ENCODE measurements around the gene JAM2.
A peak's percentile ranks its signal among the peaks of the same experiment; 100 is the strongest.
"Not testable (repeated sequence)": the region's sequence is repeated elsewhere in the genome, so short reads cannot be mapped to it uniquely, and the experiment has no call there.

Gene JAM2

GRCh38 chr21:25714066-25714465, 75.0 kb downstream of the JAM2 start:
- intact Hi-C loops (cut with micrococcal nuclease); H3K9me3 Mint-ChIP-seq; H3K27ac Mint-ChIP-seq; H3K36me3 Mint-ChIP-seq (ENCODE audit: low read depth); H3K27me3 Mint-ChIP-seq; H3K4me3 Mint-ChIP-seq; H3K4me1 Mint-ChIP-seq (ENCODE audit: low read depth): not testable (repeated sequence)

- peaks cover 27% of the 10 kb centered on the region for H3K36me3 Mint-ChIP-seq (ENCODE audit: low read depth)
- peaks cover 4% of the 10 kb centered on the region for H3K4me1 Mint-ChIP-seq (ENCODE audit: low read depth)
- H3K27ac Mint-ChIP-seq, result no peak overlapping the region
- no peaks in the 10 kb centered on the region for H3K27me3 Mint-ChIP-seq
- intact Hi-C loops (cut with micrococcal nuclease), result no loop called here
- no peak overlapping the region for H3K4me3 Mint-ChIP-seq
- H3K9me3 Mint-ChIP-seq, result no peaks in the 10 kb centered on the region
Measured at GRCh38 chr21:25717491-25718147, 78.6 kb downstream of the JAM2 start.

GRCh38 chr21:25721987-25722386, 82.9 kb downstream of the JAM2 start:
- Mint-ChIP-seq H3K27ac (no peak overlapping the region), H3K36me3 (ENCODE audit: low read depth) (peaks cover 61% of the 10 kb centered on the region), H3K9me3 (no peaks in the 10 kb centered on the region)

GRCh38 chr21:25722631-25723030, 83.6 kb downstream of the JAM2 start:
- Mint-ChIP-seq H3K36me3 (ENCODE audit: low read depth) (peaks cover 65% of the 10 kb centered on the region), H3K27ac (peak overlapping the region; percentile 35), H3K9me3 (no peaks in the 10 kb centered on the region), H3K27me3 (no peaks in the 10 kb centered on the region), H3K4me3 (no peak overlapping the region), H3K4me1 (ENCODE audit: low read depth) (peaks cover 13% of the 10 kb centered on the region)
- intact Hi-C loops (cut with micrococcal nuclease), result no loop called here

More at GRCh38 chr21:25721987-25722386, 82.9 kb downstream of the JAM2 start:
- H3K4me1 Mint-ChIP-seq (ENCODE audit: low read depth), result peaks cover 13% of the 10 kb centered on the region
- no peak overlapping the region for H3K4me3 Mint-ChIP-seq
- H3K27me3 Mint-ChIP-seq, result no peaks in the 10 kb centered on the region
- intact Hi-C loops (cut with micrococcal nuclease), result no loop called here

GRCh38 chr21:25732091-25732760, 93.2 kb downstream of the JAM2 start:
- H3K4me3 Mint-ChIP-seq, result no peak overlapping the region
- H3K36me3 Mint-ChIP-seq (ENCODE audit: low read depth), result peaks cover 61% of the 10 kb centered on the region
- H3K27me3 Mint-ChIP-seq, result no peaks in the 10 kb centered on the region
- intact Hi-C loops (cut with micrococcal nuclease), result loop anchor here (10.0 kb wide), 1 partner anchor 433 kb away; no protein-coding TSS in a partner anchor
- peaks cover 30% of the 10 kb centered on the region for H3K4me1 Mint-ChIP-seq (ENCODE audit: low read depth)
- no peak overlapping the region for H3K27ac Mint-ChIP-seq
- no peaks in the 10 kb centered on the region for H3K9me3 Mint-ChIP-seq

- peak overlapping the region; percentile 96 for H3K4me3 Mint-ChIP-seq
- peaks cover 35% of the 10 kb centered on the region for H3K4me1 Mint-ChIP-seq (ENCODE audit: low read depth)
- intact Hi-C loops (cut with micrococcal nuclease), result loop anchor here (1.0 to 10.0 kb wide), 3 partner anchors 126 to 431 kb away; no protein-coding TSS in a partner anchor
- H3K27ac Mint-ChIP-seq, result peak overlapping the region; percentile 100
- H3K27me3 Mint-ChIP-seq, result no peaks in the 10 kb centered on the region
- no peaks in the 10 kb centered on the region for H3K9me3 Mint-ChIP-seq
- H3K36me3 Mint-ChIP-seq (ENCODE audit: low read depth), result peaks cover 43% of the 10 kb centered on the region
Measured at GRCh38 chr21:25733859-25734653, 95.0 kb downstream of the JAM2 start.

- peak overlapping the region; percentile 96 for H3K4me3 Mint-ChIP-seq
- H3K27me3 Mint-ChIP-seq, result no peaks in the 10 kb centered on the region
- intact Hi-C loops (cut with micrococcal nuclease), result loop anchor here (1.0 to 10.0 kb wide), 3 partner anchors 126 to 430 kb away; no protein-coding TSS in a partner anchor
- H3K36me3 Mint-ChIP-seq (ENCODE audit: low read depth), result peaks cover 43% of the 10 kb centered on the region
- H3K27ac Mint-ChIP-seq, result peak overlapping the region; percentile 100
- no peaks in the 10 kb centered on the region for H3K9me3 Mint-ChIP-seq
- peaks cover 35% of the 10 kb centered on the region for H3K4me1 Mint-ChIP-seq (ENCODE audit: low read depth)
Measured at GRCh38 chr21:25734654-25734903, 95.5 kb downstream of the JAM2 start.

GRCh38 chr21:25734904-25735645, 96.0 kb downstream of the JAM2 start, which contains the start of the genes ATP5PF and GABPA:
Gene ATP5PF (minus strand): TSS chr21:25734904. CDS start chr21:25729794, 5,110 bp downstream.
Gene GABPA (plus strand): TSS chr21:25734972. CDS start chr21:25741599, 6,627 bp downstream.
- no peaks in the 10 kb centered on the region for H3K27me3 Mint-ChIP-seq
- peaks cover 40% of the 10 kb centered on the region for H3K36me3 Mint-ChIP-seq (ENCODE audit: low read depth)
- H3K4me1 Mint-ChIP-seq (ENCODE audit: low read depth), result peaks cover 35% of the 10 kb centered on the region
- intact Hi-C loops (cut with micrococcal nuclease), result loop anchor here (1.0 to 10.0 kb wide), 3 partner anchors 127 to 430 kb away; no protein-coding TSS in a partner anchor
- H3K27ac Mint-ChIP-seq, result peak within 1 kb of the TSS; percentile 100
- H3K4me3 Mint-ChIP-seq, result peak within 1 kb of the TSS; percentile 96
- no peaks in the 10 kb centered on the region for H3K9me3 Mint-ChIP-seq

GRCh38 chr21:25735646-25736597, 96.9 kb downstream of the JAM2 start:
- peak overlapping the region; percentile 96 for H3K4me3 Mint-ChIP-seq
- intact Hi-C loops (cut with micrococcal nuclease), result loop anchor here (2.0 to 10.0 kb wide), 2 partner anchors 279 to 429 kb away; no protein-coding TSS in a partner anchor
- H3K36me3 Mint-ChIP-seq (ENCODE audit: low read depth), result peaks cover 33% of the 10 kb centered on the region
- H3K27me3 Mint-ChIP-seq, result no peaks in the 10 kb centered on the region
- H3K9me3 Mint-ChIP-seq, result no peaks in the 10 kb centered on the region
- peak overlapping the region; percentile 100 for H3K27ac Mint-ChIP-seq
- peaks cover 34% of the 10 kb centered on the region for H3K4me1 Mint-ChIP-seq (ENCODE audit: low read depth)

GRCh38 chr21:25737421-25737820, 98.4 kb downstream of the JAM2 start:
- H3K4me1 Mint-ChIP-seq (ENCODE audit: low read depth), result peaks cover 31% of the 10 kb centered on the region
- intact Hi-C loops (cut with micrococcal nuclease), result loop anchor here (10.0 kb wide), 1 partner anchor 427 kb away; no protein-coding TSS in a partner anchor
- H3K27ac Mint-ChIP-seq, result no peak overlapping the region
- no peaks in the 10 kb centered on the region for H3K9me3 Mint-ChIP-seq
- no peak overlapping the region for H3K4me3 Mint-ChIP-seq
- peaks cover 41% of the 10 kb centered on the region for H3K36me3 Mint-ChIP-seq (ENCODE audit: low read depth)
- no peaks in the 10 kb centered on the region for H3K27me3 Mint-ChIP-seq

GRCh38 chr21:25742900-25743299, 103.8 kb downstream of the JAM2 start:
- no peaks in the 10 kb centered on the region for H3K9me3 Mint-ChIP-seq
- peaks cover 31% of the 10 kb centered on the region for H3K36me3 Mint-ChIP-seq (ENCODE audit: low read depth)
- intact Hi-C loops (cut with micrococcal nuclease), result no loop called here
- no peak overlapping the region for H3K27ac Mint-ChIP-seq
- no peaks in the 10 kb centered on the region for H3K27me3 Mint-ChIP-seq
- no peak overlapping the region for H3K4me3 Mint-ChIP-seq
- peaks cover 15% of the 10 kb centered on the region for H3K4me1 Mint-ChIP-seq (ENCODE audit: low read depth)

- Mint-ChIP-seq H3K36me3 (ENCODE audit: low read depth) (peaks cover 36% of the 10 kb centered on the region), H3K4me1 (ENCODE audit: low read depth) (peaks cover 5% of the 10 kb centered on the region), H3K9me3 (no peaks in the 10 kb centered on the region), H3K4me3 (no peak overlapping the region), H3K27ac (no peak overlapping the region), H3K27me3 (no peaks in the 10 kb centered on the region)
- intact Hi-C loops (cut with micrococcal nuclease), result no loop called here
Measured at GRCh38 chr21:25744854-25745253, 105.8 kb downstream of the JAM2 start.

Data from dendritic cell treated with granulocyte-macrophage colony-stimulating factor and Interleukin-4, amounts not matched to agents 40 ng/mL and 50 ng/mL, for 4 days (primary cell).